NB4 (cell line): Measurements from ENCODE around the gene SEMA3C.

Experiments used
- DNase-seq: peaks from one replicate; pipeline ENCODE4 v3.0.0; 2010; ENCODE audit warnings: low read depth
- H3K4me3 ChIP-seq: one replicate; pipeline ENCODE4 v1.5.1; 2011; ENCODE audit warnings: mild to moderate bottlenecking, low read depth, low read length, moderate library complexity
- CTCF ChIP-seq: IDR thresholded peaks from one replicate; pipeline ENCODE4 v1.5.1; 2012; ENCODE audit warnings: low read depth, low read length
- MAX ChIP-seq: IDR thresholded peaks from 2 replicates; pipeline ENCODE4 v1.6.1; 2011; ENCODE audit warnings: low read depth, low read length
- MYC ChIP-seq: IDR thresholded peaks from 2 replicates; pipeline ENCODE4 v1.6.1; 2011; ENCODE audit warnings: low read depth, low read length
- POLR2A ChIP-seq: IDR thresholded peaks from 2 replicates; pipeline ENCODE4 v1.6.1; 2011; ENCODE audit warnings: mild to moderate bottlenecking; ENCODE audit not compliant: insufficient read length; ENCODE audit errors: extremely low read depth

SEMA3C gene

GRCh38 chr7:80719261-80719660 lies 199.6 kb downstream of the SEMA3C start:
- no peak for TF ChIP-seq CTCF
- TF ChIP-seq MYC = no peak
- TF ChIP-seq MAX = no peak
- TF ChIP-seq POLR2A = no peak
- H3K4me3 ChIP-seq = no peak overlapping the region
- no peak for DNase-seq

- TF ChIP-seq MYC = no peak
- no peak for TF ChIP-seq CTCF
- no peak for TF ChIP-seq MAX
- no peak for TF ChIP-seq POLR2A
- no peak overlapping the region for H3K4me3 ChIP-seq
- no peak for DNase-seq
These were observed 207.3 kb downstream of the SEMA3C start for GRCh38 chr7:80711531-80711930.

GRCh38 chr7:80708123-80708522 lies 210.7 kb downstream of the SEMA3C start:
- no peak overlapping the region for H3K4me3 ChIP-seq
- DNase-seq = no peak
- TF ChIP-seq CTCF = no peak
- TF ChIP-seq MYC = no peak
- TF ChIP-seq MAX = no peak
- no peak for TF ChIP-seq POLR2A

GRCh38 chr7:80707318-80707717 lies 211.5 kb downstream of the SEMA3C start:
- TF ChIP-seq POLR2A (no peak), MAX (no peak), CTCF (no peak), MYC (no peak)
- no peak overlapping the region for H3K4me3 ChIP-seq
- no peak for DNase-seq

GRCh38 chr7:80705130-80705781 lies 213.6 kb downstream of the SEMA3C start:
- no peak for DNase-seq
- TF ChIP-seq MAX = no peak
- TF ChIP-seq MYC = no peak
- TF ChIP-seq POLR2A = no peak
- TF ChIP-seq CTCF = no peak
- H3K4me3 ChIP-seq = no peak overlapping the region
